Limb (tissue), 2 donors: ENCODE data around the gene MAP2K1.
"Not testable (repeated sequence)": the region's sequence is repeated elsewhere in the genome, so short reads cannot be mapped to it uniquely, and the experiment has no call there.

Source experiments
- DNase-seq, 2 donors: peaks; one replicate each; pipeline ENCODE4 v3.0.0-alpha.2; 2016; ENCODE audit errors: extremely low spot score in 2 of 2

The MAP2K1 gene

GRCh38 chr15:66393037-66393436, 6.3 kb downstream of the MAP2K1 start:
- not testable (repeated sequence) for DNase-seq

DNA sequence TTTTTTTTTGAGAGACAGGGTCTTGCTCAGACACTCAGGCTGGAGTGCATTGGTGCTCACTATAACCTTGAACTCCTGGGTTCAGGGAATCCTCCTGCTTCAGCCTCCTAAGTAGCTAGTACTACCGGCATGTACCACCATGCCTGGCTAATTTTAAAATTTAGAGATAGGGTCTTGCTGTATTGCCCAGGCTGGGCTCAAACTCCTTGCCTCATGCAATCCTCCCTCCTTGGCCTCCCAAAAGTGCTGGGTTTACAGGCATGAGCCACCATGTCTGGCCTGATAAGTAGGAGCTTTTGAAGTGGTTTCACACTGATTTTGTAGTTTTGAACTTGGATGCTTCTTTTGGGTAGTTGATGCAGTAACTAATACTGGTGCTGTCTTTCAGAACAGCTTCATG, 7.8 kb downstream of the MAP2K1 start:
- DNase-seq, result no peak

DNA sequence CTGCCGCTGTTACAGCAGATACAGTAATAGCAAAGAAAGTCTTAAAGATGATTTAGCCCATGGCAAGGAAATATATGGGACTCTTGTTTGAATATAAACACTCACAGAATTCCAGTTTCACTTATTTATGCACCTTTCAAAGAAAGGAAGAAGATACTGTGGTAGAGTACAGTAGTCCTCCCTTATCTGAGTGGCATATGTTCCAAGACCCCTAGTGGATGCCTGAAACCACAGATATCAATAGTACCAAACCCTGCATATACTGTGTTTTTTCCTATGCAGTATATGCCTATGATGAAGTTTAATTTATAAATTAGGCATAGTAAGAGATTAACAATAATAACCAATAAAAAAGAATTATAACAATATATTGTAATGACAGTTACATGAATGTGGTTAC, 8.2 kb downstream of the MAP2K1 start:
- DNase-seq, result no peak

GRCh38 chr15:66399276-66399675, 12.6 kb downstream of the MAP2K1 start:
- DNase-seq, result no peak

- DNase-seq, result no peak
Observed at GRCh38 chr15:66400351-66400774, 13.7 kb downstream of the MAP2K1 start.

DNA sequence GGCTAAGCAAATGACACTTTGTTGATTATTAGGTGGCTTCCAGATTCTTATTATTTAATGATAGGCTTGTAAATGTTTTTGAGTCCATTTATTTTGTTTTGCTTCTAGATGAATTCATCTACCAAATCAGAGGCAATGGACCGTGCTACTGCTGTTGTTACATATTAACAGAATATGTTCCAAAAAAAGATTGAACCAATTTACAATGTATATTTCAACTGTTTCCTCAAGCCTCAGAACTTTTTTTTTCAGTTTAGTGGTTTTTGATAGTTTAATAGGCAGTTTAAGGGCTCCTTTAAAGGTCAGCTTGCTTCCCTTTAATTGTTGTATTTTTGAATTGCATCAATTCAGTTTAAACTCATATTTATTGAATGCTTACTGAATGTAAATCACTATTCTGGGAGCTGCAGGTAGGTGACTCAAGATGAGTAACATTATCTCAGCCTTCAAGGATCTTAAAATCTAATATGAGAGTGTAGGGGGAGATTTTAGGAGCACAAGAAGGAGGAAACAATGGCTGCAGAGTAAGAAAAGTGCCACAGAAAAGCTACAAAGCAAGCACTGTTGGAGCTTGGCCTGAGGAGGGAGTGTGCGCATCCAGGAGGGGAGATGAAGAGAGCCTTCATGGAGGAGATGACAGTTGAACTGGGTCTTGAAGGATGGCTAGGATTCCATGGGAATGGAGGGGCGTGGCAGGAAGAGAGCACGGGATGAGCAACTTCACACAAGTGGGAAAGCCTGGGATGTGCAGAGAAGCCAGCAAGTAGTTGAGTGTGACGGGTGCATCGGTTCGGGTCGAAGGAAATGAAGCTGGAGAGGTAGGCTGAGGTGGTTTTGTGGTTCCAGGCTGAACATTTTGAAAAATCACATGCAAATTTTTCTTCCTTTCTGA, 14.7 kb downstream of the MAP2K1 start:
- DNase-seq, result no peak

DNA sequence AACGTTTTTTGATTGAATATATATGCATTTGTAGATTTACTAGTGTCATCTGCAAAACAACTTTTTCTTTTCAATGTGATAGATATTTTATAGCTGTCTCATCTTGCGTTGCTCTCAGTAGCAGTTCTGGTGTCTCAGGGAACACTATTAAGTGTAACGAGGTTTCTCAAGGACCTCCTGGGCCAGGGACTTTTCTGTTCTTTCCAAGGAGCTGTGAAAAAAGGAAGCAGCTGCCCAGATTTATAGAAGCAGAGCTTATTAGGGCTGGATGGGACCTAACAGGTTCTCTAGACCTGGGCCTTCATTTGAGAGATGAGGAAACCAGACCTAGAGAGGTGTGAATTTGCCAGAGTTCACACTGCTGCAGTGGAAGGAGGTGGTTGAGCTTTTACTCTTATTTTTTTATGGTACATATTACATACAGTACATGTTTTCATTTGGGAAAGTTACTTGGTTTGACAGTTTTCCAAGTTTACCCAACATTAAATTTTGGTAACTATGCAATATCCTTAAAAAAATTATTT, 16.1 kb downstream of the MAP2K1 start:
- DNase-seq, result no peak

DNA sequence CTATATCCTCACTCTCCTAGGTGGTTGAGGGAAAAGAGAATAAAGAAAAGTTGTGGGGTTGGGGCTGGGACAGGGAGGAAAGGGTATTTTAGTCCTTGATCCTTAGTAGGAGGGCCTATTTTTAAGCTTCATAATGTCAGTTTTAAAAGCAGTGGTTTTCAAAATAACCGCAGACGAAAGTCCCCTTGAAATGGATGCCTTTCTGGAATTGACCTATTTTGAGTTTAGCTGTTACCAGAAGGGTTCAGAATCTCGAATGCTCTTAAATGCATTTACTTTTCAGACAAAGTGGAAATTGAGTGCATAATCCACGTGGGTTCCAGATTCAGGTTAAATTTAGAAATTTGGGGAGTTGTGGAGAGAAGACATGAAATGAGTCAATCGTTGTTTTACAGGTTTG, 16.6 kb downstream of the MAP2K1 start:
- DNase-seq, result no peak

- no peak for DNase-seq
Observed at GRCh38 chr15:66404122-66404521, 17.4 kb downstream of the MAP2K1 start.

GRCh38 chr15:66404532-66404931, 17.8 kb downstream of the MAP2K1 start:
- no peak for DNase-seq

- DNase-seq, result no peak
Observed at GRCh38 chr15:66405007-66405406, 18.3 kb downstream of the MAP2K1 start.

- peak in 1 of 2 donors; percentile 72 for DNase-seq
Observed at GRCh38 chr15:66405615-66406014, 18.9 kb downstream of the MAP2K1 start.

DNA sequence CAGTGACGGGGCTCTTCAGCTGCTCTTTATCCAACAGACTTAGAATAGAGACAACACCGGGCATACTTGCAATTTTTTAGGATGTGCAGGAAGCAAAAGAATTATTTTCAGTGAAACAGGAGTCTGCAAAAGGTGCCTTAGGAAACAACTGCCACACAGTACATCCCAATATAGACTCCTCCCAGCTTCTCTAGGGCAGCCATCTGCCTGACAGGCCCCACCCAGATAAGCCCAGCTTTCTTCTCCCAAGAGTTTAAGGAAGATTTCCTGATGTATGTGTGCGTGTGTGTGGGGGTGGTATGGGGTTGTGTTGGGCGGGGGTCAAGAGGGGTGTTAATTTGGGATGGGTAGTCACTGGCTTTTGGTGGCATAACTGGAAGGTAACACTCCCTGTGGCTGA, 21.5 kb downstream of the MAP2K1 start:
- no peak for DNase-seq

GRCh38 chr15:66408675-66409282, 22.1 kb downstream of the MAP2K1 start:
- DNase-seq, result no peak

- no peak for DNase-seq
Observed at GRCh38 chr15:66409565-66410108, 22.9 kb downstream of the MAP2K1 start.

GRCh38 chr15:66411190-66411589, 24.5 kb downstream of the MAP2K1 start:
- no peak for DNase-seq

- no peak for DNase-seq
Observed at GRCh38 chr15:66412220-66412619, 25.5 kb downstream of the MAP2K1 start.

DNA sequence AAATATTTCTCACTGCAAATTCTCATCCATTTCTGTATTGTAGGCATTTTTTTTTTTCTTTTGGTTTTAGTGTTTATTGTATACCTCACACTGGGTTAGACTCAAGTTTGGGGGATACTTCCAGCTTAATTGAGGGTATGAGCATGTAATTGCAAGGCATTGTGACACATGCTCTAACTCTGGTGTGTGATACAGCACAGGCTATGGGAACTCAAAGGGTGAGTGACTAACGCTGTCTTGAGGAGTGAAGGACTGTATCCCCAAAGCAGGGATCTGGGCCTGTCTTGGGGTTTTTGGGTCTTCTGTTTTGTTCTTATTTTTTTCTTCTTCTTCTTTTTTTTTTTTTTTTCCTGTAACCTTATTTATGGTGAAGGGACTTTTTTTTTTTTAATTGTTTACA, 26.9 kb downstream of the MAP2K1 start:
- DNase-seq, result no peak

DNA sequence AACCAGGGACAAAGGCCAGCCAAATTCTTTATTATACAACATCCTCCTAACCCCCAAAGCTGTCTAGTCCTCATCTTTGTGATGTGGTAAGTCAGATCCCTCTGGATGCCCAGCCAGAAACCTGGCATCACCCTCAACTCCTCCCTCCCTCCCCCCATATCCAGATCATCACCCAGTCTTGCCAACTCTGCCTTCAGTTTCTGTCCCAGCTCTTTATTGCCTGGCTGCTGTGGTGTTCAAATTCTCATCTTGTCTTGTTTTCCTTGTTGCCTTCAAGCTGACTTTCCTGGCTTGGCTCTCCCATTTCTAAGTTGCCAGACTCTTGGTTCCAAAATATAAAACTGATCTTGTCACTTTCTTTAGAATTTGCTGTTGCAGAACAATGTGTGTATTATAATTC, 28.6 kb downstream of the MAP2K1 start:
- DNase-seq, result no peak

DNA sequence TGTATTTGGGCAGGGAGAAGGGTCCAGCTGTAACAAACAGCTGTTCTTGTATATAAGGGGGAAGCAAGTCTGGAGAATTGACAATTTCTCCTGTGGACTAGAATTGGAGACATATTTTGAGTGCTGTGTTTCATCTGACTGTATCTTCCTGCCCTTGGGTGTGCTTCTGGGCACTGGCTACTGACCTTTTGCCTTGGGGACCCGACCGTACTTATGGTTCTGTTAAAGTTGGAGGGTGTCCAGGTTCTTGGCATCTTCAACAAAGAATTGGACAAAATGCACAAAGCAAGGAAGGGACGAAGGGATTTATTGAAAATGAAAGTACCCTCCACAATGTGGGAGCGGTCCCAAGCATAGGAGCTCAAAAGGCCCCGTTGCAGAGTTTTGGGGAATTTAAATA, 31.0 kb downstream of the MAP2K1 start:
- DNase-seq, result no peak

DNA sequence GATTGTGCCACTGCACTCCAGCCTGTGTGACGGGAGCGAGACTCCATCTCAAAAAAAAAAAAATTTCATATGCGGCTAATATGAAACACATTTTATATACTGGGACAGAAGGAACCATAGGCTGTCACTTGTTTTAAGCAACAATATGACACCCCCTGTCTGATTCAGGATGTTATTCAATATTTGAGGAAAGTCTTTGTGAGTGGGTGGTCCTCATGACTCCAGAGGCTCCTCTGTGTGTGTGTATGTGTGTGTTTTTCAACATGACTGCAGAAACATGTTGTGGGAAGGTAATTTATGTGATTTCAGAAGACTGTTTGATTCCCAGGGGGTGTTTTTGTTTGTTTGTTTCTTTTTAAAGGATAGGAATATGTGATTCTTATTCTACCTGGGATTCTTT, 32.8 kb downstream of the MAP2K1 start:
- no peak for DNase-seq

DNA sequence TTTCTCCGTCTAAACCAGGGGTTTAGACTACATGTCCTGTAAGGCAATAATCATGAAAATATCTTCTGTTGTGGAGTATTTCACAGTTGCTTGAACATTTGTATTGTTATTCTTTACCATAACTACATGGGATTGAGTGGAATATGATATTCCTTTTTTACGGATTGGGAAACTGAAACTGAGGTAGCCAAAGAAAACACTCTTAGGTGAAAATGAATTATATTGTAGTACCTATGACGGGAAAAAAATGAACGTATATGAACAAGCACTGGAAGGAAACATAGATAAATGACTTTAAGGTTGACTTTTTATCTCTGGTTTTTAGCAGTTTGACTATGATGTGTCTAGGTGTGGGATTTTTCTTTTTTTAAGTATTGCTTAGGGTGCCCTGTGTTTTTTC, 35.6 kb downstream of the MAP2K1 start:
- no peak for DNase-seq

- DNase-seq, result no peak
Observed at GRCh38 chr15:66423149-66423548, 36.4 kb downstream of the MAP2K1 start.
